Stimulated activated CD8-positive, alpha-beta memory T cell treated with anti-CD3 and anti-CD28 coated beads, Interleukin-12 subunit alpha, Interleukin-12 subunit beta, amount 100 ng/mL, for 24 hours (primary cell): Measurements from ENCODE around the gene IGF2BP2.
"Not testable (repeated sequence)": the region's sequence is repeated elsewhere in the genome, so short reads cannot be mapped to it uniquely, and the experiment has no call there.

ENCODE experiments used
- DNase-seq: peaks from one replicate; pipeline ENCODE4 v3.0.0-alpha.2; 2020; ENCODE audit errors: extremely low read depth

The IGF2BP2 gene

DNA sequence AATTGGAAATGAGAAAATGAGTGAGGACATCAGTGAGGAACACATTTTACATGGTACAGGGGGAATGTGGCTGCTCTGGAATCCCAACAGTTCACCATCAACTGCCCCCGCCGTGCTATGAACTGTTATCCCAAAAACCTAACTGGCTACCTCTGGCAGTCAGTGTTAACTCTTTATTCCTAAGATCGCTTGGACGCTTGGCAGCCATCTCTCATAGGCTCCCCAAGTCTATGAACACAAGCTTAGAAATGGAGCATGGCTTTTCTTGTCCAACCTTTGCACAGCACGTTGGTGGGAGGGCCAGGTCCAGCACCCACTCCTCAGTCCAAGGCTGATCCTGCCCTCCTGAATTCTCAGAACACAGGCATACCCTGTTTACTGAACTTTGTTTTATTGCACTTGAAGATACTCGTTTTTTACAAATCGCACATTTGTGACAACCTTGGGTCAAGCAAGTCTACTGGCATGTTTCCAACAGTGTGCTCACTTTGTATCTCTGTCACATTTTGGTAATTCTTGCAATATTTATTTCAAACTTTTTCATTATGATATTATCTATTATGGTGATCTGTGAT is 185.1 kb downstream of the IGF2BP2 start:
- DNase-seq = no peak

DNA sequence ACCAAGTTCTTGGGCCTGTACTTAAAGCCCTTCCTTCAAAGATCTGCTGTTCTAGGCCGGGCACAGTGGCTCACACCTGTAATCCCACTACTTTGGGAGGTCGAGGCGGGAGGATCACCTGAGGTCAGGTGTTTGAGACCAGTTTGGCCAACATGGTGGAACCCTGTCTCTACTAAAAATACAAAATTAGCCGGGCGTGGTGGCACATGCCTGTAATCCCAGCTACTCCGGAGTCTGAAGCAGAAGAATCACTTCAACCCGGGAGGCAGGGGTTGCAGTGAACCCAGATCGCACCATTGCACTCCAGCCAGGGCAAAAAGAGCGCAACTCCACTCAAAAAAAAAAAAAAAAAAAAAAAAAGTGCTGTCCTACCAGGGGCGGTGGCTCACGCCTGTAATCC is 186.2 kb downstream of the IGF2BP2 start:
- DNase-seq = not testable (repeated sequence)

DNA sequence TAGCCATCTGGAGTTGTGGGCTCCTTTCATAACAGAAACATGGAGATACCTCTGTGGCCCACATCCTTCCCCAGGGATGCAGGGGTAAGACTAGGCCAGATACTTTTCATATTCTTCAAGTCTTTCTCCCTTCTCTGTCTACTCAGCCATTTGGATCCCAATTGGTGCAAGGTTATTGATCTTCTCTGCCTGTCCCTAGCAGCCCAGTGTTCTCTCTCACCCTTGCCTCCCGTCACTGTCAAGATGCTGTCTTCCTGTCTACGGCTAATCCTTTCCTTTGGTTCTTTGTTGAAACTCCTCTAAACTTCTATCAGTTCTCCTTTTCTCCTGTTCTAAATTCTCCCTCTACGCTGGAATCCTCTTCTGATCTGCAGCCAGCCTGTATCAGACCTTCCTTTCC is 187.5 kb downstream of the IGF2BP2 start:
- DNase-seq = no peak

DNA sequence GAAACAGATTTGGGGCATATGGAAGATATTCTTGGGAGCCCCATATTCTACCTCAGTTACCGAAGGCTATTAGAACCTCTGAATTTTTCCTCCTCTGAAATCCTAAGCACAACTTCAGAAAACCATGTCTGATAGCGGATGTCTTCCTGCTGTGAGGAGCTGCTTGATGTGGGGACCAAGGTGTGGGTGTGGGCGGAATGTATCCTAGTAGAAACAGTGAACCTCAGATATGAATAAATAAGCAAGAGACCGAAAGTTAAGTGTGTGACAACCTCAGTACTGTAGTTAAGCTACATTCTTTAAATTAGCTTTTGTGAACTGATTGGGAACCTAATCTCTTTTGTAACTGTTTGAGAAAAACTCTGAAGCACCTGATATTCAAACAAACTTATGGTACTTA is 191.8 kb downstream of the IGF2BP2 start:
- no peak for DNase-seq

DNA sequence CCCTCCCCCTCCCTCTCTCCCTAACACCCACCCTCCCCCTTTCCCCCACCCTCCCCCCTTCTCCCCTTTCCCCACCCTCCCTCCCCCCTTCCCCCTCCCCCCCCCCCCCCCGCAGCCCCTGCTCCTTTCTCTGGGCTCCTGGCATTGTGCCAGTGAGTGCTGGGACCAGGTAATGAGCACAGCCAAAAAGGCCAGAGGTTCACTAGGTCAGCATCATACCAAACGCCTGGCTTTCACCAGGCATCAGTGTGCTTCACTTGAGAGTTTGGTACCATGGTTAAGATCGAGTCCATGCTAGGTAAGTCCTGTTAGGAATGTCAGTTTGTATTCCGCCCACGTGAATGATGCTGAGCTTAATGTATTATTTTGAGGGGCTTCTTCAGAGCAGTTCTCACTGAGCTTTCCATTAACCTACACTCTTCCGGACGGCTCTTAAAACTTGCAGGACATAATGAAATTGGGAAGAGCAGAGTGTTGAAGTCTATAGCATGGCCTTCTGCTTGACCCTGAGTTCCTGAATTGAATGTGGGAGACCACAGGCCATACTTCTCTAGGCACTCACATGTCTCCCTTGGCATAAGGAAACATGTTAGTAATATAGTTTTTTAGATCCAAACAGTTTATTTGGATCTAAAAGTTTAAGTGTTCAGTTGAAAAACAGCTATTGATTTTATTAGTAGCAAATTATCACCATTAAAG is 193.2 kb downstream of the IGF2BP2 start:
- no peak for DNase-seq

DNA sequence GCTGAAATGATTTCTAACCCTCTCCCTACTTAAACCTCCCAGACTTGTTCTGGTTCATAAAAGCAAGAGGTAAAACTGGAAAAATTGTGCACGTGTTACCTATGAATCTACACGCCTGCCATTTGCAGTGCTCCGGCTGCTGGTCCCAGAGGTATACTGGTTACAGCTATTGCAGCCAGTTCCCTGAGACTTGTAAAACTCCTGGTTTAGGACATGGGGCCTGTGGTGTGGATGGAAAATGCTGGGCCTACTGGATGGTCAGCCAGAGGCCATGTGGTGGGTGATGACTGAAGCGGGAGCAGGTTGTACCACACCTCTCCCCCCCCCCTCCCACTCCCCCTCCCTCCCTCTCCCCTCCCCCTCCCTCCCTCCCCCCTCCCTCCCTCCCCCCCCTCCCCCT is 193.7 kb downstream of the IGF2BP2 start:
- no peak for DNase-seq

DNA sequence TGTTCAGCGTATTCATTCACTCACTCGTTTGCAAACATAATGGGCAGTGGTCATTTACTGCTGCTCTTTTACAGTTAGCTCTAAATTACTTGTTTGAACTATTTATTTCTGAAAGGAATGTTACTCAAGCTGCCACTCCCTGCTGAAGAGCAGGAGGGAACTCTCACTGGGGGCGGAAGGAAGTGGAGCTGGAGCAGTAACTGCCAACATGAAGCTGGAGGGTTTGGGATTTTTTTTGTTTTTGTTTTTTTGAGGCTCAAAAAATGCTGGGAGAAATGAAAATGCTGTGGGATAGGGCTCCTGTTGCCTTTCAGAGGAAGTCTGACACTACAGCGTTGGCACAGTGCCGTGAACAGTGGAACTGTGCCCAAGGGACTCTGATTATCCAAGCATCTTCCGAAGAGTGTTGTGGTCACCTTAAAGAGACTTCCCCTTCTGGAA is 194.6 kb downstream of the IGF2BP2 start:
- no peak for DNase-seq

DNA sequence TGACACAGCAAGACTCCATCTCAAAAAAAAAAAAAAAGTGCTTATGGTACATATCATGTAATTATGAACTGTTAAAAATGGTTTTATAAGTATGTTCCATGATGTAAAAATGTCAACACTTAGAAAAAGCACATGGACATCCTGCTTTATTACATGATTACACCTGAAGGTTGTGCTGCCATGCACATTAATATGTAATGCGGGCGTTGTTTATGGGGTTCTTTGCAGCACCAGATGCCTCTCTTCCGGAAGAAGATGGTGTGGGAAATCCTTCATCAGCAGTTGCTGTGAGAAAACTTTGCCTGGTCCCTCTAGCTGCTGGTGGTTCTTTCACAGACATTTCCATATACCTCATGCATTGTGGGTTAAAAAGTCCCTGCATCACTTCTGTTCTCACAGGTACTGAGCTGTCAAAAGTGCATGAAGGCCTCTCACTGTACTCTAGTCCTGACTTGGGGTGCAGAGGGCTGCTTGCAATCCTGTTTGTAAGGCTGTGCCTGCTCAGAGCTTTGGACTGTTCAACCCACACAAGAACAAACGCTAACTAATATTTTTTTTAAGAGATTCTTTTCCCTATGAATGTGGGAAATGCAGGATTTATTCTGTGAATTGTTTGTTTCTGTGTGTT is 195.2 kb downstream of the IGF2BP2 start:
- DNase-seq = no peak

DNA sequence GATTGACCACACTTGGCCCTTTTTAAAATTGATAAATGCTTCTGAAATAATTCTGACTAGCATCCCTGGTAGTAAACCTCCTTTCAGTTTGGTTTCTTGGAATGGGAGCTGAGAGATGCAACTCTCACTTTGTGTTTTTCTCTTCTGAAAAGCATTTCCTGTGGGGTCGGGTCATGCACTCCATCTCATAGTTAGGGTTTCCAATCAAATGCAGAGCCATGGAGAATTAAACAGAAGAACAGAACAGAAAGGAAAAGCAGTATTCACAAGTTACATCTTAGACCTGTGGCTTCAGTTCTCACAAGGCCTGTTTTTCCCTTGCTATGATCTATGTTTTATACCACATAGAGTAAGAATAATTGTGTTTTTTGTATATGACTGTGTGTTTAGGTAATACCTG is 199.1 kb downstream of the IGF2BP2 start:
- DNase-seq = no peak

DNA sequence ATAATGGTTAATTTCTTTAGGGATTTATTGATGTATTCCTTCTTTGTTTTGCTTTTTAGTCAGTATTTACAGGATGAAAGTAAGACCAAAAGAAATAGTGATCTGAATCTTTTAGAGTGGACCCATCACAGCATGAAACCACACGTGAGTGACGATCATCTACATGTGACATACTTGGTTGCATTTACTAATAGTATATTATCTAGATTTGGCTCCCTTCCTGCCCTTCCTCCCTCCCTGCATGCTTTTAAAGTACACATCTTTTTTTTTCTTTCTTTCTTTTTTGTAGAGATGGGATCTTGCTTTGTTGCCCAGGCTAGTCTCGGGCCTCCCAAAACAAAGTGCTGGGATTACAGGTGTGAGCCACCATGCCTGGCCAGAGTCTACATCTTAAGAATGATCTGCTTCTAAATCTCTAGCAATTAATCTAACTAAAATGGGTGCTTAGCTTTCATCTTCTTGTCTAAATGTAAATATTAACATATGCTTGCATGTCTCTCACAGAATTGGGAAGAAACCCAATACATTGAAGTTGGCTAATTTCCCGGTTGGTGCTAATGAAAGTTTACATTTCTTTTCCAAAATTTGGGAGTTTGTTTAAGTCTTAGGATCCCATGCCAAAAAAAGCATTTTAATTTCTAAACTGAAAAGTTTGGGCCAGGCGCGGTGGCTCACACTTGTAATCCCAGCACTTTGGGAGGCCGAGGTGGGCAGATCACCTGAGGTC is 200.7 kb downstream of the IGF2BP2 start:
- no peak for DNase-seq

DNA sequence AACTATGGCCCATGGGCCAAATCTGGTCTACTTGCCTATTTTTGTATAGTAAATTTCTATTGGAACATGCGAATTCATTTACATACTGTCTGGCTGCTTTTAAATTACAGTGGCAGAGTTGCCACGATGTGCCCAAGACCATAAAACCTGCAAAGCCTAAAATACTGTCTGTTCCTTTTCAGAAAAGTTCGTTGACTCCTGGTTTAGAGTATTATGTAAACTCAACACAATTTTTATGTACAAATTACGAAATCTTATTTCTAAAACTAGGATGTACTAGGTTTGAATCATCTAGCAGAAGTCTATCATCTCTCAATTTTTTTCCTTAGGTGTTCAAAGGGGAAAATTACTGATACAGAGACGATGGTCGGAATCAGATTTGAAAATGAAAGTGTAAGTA is 211.8 kb downstream of the IGF2BP2 start:
- DNase-seq = no peak

DNA sequence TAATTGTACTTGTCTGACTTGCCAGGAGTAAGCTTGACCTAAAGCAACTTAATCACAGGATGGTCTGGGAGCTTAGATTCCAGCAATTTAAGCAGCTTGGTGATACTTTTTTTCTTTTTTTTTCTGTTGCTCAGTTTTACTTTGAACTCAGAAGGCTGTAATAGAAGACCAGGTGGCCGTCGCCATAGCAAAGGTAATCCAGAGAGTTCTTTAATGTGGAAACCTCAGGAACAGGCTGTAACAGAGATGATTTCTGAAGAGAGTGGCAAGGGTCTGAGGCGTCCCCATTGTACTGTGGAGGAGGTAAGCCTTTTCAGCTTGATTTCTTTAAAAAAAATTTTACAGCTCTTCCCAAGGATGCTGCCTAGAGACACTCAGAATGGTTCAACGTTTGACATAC is 218.6 kb downstream of the IGF2BP2 start:
- no peak for DNase-seq

DNA sequence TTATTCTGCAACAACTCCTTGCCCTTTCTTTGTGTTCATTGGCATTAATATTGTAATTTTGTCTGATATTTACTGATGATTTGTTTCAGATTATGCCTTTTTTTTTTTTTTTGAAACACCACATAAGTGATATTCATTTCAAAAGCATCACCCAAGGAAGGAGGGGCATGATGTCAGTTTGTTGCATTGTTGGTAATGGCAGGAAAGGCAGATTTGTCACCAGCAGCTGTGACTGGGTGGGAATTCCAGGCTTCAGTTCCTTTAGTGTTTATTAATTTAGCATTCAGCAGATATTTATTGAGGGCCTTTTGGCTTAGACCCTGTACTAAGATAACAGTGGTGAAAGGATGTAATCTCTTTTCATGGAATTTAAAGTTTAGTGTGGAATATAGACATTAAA is 219.3 kb downstream of the IGF2BP2 start:
- no peak for DNase-seq

DNA sequence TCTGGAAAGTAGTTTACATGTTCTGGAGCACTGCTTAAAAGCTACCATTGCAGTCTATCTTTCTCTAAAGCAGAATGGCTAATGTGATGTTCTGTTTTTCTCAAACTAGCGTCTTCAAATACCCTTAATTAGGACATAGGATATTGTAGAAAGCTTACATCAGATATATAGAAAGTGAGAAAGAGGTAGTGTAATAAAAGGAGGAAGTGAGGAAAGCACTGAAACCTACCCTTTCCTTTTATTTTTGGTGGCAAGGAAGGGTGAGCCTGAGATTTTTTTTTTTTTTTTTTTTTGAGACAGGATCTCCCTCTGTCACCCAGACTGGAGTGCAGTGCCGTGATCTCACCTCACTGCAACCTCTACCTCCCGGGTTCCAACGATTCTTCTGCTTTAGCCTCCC is 229.3 kb downstream of the IGF2BP2 start:
- DNase-seq = no peak

DNA sequence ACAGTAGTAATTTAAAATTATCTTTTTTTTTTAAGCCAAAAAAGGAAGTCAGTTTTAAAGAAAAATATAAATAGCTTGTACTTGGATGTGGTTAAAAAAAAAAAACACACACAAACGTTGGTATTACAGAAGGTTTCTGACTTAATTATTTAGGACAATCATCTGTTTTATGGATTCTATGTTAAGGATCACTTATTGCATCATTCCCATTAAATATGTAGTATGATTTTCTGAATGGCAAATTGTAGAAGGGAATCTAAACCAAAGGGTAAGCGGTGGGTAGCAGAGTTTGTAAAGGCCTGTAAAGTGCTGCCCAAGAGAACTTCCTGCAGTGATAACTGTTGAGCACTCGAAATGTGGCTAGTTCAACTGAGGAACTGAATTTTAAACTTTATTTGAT is 230.8 kb downstream of the IGF2BP2 start:
- DNase-seq = no peak
